Measurements from ENCODE around the gene RAB3D.

DNA sequence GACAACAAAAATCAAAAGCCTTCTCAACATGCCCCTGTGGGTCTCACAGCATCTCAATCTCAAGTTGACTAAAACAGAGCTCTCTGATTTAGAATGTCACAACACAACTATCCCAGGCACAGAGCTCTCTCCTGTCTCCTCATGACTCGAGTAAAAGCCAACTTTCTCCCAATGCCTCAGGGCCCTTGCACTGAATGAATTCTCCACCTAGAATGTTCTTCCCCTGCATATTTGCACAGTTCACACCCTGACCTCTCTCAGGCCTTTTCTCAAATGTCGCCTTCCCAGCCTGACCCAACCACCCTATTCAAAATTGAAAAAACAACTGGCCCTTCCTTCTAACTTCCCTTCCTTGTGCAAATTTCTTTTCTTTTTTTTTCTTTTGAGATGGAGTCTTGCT, 31.3 kb upstream of the RAB3D start:
- TF ChIP-seq EZH2phosphoT487 (IDR thresholded peaks at IDR 0.05; ENCODE audit: borderline replicate concordance, low read length): no peak
- TF ChIP-seq CTCF (conservative IDR thresholded peaks at IDR 0.05; ENCODE audit: low read depth, low read length): no peak
- no peak for TF ChIP-seq EZH2 (IDR thresholded peaks at IDR 0.05; ENCODE audit: low read length, unreplicated experiment)

Data from PC-3 (cell line).